Chondrocyte (in vitro differentiated cells): ENCODE data around the gene GALNT17. TPM values are rescaled to one million over a fixed set of nuclear protein-coding genes. Genes with fewer than 3 reads are reported as not detected.

Source experiments
- DNase-seq: peaks from one replicate; pipeline ENCODE4 v3.0.0; 2021; ENCODE audit warnings: mixed read lengths, low spot score
- H3K27ac Mint-ChIP-seq: one replicate; pipeline ENCODE4 v1.8.0; 2021; ENCODE audit warnings: mild to moderate bottlenecking, moderate library complexity, mixed read lengths; ENCODE audit not compliant: unreplicated experiment
- H3K27me3 Mint-ChIP-seq: 2 replicates; pipeline ENCODE4 v1.8.0; 2021; ENCODE audit warnings: low read depth, mixed read lengths
- H3K36me3 Mint-ChIP-seq: 2 replicates; pipeline ENCODE4 v1.8.0; 2021; ENCODE audit warnings: low read depth, mixed read lengths
- H3K4me1 Mint-ChIP-seq: 2 replicates; pipeline ENCODE4 v1.8.0; 2021; ENCODE audit warnings: low read depth, mild to moderate bottlenecking, mixed read lengths
- H3K4me3 Mint-ChIP-seq: one replicate; pipeline ENCODE4 v1.8.0; 2021; ENCODE audit warnings: mild to moderate bottlenecking, moderate library complexity, mixed read lengths; ENCODE audit not compliant: unreplicated experiment
- H3K9me3 Mint-ChIP-seq: 2 replicates; pipeline ENCODE4 v1.8.0; 2021; ENCODE audit warnings: low read depth, mixed read lengths
- total RNA-seq: library from RNA; stranded (reverse); gene quantifications from 3 replicates; pipeline ENCODE4 v1.2.1, GENCODE V29; 2021
- TF ChIP-seq, protein P1 (sequence below): fragments of 200-600 bp; sonication (generic); IDR thresholded peaks from 2 replicates; pipeline ENCODE4 v1.5.0; 2021; ENCODE audit warnings: antibody characterized with exemption, mild to moderate bottlenecking, moderate library complexity

GALNT17 gene
- total RNA-seq, 1 donor from 2014 or later = 24.4 TPM

DNA sequence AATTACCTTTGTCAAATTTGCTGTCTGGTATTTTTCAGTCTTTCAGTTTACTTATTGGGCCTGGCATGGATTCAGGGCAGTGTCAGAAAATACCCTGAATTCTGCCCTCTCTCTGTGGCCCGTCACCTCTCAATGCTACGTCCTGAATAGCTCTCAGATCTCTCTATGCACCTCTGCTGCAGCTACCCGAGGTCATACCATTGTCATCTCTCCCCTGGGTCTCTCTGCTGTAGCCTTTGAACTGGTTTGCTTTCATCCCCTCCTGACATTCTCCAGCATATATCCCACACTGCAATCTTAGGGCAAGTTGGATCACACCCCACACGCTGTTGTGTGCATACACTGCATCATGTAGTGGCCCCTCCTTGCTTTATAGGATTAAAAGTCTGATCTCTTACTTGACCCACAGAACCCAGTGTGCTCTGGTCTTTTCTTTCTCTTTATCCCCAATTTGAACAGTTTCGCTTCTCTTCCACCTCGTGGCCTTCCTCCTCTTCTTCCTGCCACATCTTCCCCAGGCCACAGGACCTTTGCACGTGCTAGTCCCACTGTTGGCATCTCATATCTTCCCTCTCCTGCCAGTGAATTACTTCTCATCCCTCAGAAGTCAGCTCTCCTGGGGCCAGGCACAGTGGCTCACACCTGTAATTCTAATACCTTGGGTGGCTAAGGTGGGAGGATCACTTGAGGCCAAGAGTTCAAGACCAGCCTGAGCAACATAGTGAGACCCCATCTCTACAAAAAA, 372.9 kb downstream of the GALNT17 start:
- no peak for DNase-seq
- no peak overlapping the region for H3K4me3 Mint-ChIP-seq
- TF ChIP-seq, protein P1, sequence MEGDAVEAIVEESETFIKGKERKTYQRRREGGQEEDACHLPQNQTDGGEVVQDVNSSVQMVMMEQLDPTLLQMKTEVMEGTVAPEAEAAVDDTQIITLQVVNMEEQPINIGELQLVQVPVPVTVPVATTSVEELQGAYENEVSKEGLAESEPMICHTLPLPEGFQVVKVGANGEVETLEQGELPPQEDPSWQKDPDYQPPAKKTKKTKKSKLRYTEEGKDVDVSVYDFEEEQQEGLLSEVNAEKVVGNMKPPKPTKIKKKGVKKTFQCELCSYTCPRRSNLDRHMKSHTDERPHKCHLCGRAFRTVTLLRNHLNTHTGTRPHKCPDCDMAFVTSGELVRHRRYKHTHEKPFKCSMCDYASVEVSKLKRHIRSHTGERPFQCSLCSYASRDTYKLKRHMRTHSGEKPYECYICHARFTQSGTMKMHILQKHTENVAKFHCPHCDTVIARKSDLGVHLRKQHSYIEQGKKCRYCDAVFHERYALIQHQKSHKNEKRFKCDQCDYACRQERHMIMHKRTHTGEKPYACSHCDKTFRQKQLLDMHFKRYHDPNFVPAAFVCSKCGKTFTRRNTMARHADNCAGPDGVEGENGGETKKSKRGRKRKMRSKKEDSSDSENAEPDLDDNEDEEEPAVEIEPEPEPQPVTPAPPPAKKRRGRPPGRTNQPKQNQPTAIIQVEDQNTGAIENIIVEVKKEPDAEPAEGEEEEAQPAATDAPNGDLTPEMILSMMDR = no peak
- peaks cover 12% of the 10 kb centered on the region for H3K36me3 Mint-ChIP-seq
- H3K9me3 Mint-ChIP-seq = no peaks in the 10 kb centered on the region
- no peaks in the 10 kb centered on the region for H3K27me3 Mint-ChIP-seq
- no peak overlapping the region for H3K27ac Mint-ChIP-seq
- no peaks in the 10 kb centered on the region for H3K4me1 Mint-ChIP-seq

DNA sequence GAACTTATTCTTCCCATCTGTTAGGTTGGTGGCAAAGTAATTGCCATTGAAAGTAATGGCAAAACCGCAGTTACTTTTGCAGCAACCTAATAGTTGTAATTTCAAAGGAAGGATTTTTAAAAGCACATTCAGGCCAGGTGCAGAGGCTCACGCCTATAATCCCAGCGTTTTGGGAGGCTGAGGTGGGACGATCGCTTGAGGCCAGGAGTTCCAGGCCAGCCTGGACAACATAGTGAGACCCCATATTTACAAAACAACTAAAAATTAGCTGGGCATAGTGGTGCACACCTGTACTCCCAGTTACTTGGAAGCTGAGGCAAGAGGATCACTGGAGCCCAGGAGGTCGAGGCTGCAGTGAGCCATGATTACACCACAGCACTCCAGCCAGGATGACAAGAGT, 374.9 kb downstream of the GALNT17 start:
- H3K27ac Mint-ChIP-seq = no peak overlapping the region
- TF ChIP-seq, protein P1 = no peak
- no peaks in the 10 kb centered on the region for H3K9me3 Mint-ChIP-seq
- H3K27me3 Mint-ChIP-seq = no peaks in the 10 kb centered on the region
- no peaks in the 10 kb centered on the region for H3K4me1 Mint-ChIP-seq
- H3K36me3 Mint-ChIP-seq = peaks cover 3% of the 10 kb centered on the region
- H3K4me3 Mint-ChIP-seq = no peak overlapping the region
- DNase-seq = no peak

DNA sequence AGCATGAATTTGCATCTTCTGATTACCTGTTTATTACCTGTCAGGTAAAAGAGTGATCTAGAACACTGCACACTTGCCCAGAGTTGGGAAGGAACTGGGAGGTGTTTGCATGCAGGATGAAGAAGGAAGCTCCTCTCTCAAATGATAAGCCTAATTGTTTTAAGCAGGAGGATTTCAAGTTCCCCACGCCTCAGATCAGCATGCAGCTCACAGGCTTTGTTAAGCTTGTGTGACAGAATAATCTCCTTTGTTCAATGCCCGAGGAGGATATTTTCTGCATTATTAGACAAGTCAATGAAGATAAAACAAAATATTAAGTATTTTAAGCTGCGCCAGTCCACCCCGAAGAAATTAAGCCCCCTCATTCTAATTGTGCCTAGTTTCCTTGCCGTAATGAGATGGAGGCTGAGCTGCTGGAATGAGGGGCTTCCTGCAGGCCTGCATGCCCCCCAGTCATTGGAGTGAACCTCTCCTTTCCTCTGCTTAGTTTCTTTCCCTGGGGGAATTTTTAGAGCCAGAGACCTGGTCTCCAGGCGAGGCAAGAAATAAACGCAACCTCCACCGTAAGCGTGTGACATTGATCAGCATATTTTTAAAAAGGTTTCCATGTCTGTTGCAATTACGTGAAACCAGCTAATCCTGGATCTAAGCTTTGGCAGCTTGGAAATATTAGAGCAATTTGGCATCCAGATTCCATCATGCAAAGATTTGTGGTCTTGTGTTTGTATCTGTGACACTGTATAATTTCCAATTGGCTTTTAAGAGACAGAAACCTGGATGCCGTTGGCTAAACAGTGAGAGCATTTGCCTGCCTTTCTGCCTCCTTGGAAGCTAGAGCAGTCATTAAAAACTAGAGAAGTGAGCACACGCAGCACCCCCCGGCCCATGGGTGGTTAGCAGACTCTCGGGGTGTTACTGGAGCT, 376.0 kb downstream of the GALNT17 start:
- Mint-ChIP-seq H3K27ac (no peak overlapping the region), H3K36me3 (no peaks in the 10 kb centered on the region), H3K27me3 (no peaks in the 10 kb centered on the region), H3K4me1 (no peaks in the 10 kb centered on the region), H3K4me3 (no peak overlapping the region), H3K9me3 (no peaks in the 10 kb centered on the region)
- TF ChIP-seq, protein P1 = no peak
- no peak for DNase-seq

DNA sequence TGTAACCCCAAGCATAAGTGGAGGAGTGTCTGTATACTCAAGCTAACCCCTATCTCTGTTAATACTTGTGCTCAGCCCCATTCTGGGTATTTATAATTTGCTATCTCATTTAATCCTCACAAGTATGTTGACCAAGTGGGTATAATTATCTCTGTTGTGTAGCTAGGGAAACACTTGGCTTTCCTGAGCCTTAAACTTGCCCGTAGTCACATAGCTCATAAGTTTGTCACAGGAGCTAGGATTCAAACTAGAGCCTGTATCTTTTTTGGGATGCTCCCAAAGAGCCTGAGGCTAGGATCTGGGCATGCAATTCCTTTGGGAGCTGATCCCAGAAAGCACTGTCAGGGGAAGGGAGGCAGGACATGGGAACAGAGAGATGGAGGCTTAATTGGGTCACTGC, 377.4 kb downstream of the GALNT17 start:
- TF ChIP-seq, protein P1 = no peak
- Mint-ChIP-seq H3K9me3 (peaks cover under 1% of the 10 kb centered on the region), H3K36me3 (no peaks in the 10 kb centered on the region), H3K4me3 (no peak overlapping the region), H3K27ac (no peak overlapping the region), H3K4me1 (no peaks in the 10 kb centered on the region), H3K27me3 (no peaks in the 10 kb centered on the region)
- no peak for DNase-seq

DNA sequence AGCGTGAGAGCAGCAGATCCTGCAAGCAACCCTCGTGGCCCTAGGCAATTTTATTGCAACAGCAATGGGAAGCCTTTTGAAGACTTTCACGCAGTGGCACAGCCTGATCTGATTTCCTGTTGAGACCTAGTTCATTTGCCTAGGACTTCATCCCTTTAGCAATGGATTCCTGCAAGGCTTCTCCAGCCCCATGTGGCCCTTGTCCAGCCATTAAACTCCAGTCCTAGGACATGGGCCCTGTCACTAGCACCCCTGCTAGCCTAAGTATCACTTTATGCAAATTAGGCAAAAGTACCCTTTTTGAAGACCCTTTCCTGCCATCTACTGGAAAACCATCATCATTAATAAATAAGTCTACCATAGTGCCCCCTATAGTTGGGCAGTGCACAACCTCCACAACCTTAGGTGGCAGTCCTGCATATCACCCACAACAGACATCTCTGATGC, 379.4 kb downstream of the GALNT17 start:
- peaks cover 10% of the 10 kb centered on the region for H3K9me3 Mint-ChIP-seq
- H3K27me3 Mint-ChIP-seq = no peaks in the 10 kb centered on the region
- no peaks in the 10 kb centered on the region for H3K36me3 Mint-ChIP-seq
- no peak overlapping the region for H3K4me3 Mint-ChIP-seq
- no peak for DNase-seq
- H3K4me1 Mint-ChIP-seq = no peaks in the 10 kb centered on the region
- TF ChIP-seq, protein P1 = peak; percentile 69
- H3K27ac Mint-ChIP-seq = no peak overlapping the region
